CD1c-positive myeloid dendritic cell (primary cell): Measurements from ENCODE around the gene GGA1.

Source experiments
- DNase-seq: peaks from one replicate; pipeline ENCODE4 v3.0.0-alpha.2; 2016; ENCODE audit errors: extremely low spot score

Gene GGA1

DNA sequence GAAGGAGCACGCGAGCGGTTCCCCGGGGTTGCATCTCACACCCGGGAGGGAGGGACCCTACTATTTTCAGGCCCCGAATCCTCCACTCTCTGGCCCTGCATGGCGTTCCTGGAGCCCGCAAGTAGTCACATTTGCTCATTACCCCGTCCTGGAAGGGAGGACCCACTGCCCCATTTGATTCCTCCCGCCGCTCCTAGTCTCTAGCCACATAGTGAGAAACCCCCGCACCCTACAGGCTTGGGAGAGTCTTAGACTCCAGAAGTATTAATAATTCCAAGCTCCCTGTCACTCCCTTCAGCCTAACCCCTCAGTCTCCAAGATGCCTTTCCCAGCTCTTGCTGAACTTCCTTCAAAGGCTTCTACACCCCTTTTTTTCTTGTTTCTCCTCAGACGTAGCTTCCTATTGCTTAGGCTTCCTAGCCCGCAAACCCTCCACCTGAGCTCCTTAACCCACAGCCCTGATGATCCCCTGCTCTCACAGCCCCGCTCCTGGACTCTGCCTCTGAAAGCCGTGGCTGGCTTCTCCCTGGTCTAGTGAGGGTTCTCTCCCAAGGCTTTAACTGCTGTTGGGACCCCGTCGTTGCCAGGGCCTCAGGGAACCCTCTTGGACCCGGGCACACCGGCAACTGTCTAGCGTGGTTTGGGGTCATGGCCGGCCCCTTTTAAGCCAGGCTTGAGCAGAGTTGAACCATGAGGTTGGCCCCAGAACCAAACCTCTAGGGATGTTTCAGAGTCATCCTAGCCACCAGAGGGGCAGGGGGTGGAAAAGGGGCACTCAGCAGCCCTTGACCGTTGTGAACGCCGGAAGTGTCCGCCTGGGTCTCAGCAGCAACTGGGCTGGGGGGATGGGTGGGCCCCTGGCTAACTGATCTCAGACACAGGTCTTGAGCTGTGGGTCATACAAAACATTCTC lies 862 bp downstream of the GGA1 start:
- DNase-seq, result no peak

DNA sequence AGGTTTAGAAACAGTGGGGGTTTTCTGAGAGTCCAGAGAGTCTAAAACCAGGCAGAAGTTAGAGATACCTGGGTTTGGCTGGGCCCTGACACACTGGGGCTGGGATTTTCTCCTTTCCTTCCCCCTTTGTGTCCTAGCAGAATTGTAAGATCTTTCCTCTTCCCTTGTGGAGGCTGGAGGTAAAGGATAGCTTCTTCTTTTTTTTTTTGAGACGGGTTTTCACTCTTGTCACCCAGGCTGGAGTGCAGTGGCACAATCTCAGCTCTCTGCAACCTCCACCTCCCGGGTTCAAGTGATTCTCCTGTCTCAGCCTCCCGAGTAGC lies 1.5 kb downstream of the GGA1 start:
- DNase-seq, result peak; percentile 58

GRCh38 chr22:37610480-37611129 lies 2.0 kb downstream of the GGA1 start:
- DNase-seq, result peak; percentile 94

DNA sequence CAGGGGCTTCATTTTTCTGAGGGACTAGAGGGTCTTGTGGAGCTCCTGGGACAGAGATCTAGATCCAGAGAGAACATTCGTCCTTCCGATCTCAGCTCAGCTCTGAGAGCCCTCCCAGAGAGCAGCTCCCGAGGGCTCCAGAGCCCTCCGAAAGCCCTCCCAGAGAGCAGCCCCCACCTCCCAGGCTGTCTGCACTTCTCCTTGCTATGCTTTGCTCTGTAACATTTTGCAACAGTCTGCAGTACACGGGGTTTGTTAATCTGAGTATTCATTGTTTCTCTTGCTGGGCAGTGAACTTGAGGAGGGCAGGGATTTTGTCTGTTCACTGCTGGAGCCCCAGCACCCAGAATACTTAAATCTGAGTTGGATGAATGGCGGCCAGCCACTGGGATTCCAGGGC lies 2.6 kb downstream of the GGA1 start:
- peak; percentile 35 for DNase-seq

- DNase-seq, result no peak
Observed at GRCh38 chr22:37616201-37617083, 7.8 kb downstream of the GGA1 start.

- no peak for DNase-seq
Observed at GRCh38 chr22:37617431-37617830, 8.8 kb downstream of the GGA1 start.

DNA sequence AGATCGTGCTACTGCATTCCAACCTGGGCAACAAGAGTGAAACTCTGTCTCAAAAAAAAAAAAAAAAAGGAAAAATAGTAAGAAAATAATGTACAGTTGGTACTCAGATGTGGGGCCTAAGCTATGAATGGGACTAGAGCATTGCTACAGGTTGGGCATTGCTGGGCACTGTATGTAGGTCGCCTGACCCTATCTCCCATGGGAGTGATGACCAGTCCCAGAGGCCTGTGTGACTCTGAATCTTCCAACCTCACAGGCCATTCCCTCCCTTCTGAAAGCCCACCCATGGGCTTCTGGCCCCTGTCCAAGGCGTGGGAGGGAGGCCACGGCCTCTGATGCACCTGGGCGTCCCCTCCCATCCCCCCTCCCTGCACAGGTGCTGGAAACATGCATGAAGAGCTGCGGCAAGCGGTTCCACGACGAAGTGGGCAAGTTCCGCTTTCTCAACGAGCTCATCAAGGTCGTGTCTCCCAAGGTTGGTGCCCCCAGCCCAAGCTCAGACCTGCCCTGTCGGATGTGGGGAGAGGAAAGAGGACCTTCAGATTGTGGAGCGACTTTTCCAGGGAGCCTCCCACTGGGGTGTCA lies 9.5 kb downstream of the GGA1 start:
- DNase-seq, result no peak

DNA sequence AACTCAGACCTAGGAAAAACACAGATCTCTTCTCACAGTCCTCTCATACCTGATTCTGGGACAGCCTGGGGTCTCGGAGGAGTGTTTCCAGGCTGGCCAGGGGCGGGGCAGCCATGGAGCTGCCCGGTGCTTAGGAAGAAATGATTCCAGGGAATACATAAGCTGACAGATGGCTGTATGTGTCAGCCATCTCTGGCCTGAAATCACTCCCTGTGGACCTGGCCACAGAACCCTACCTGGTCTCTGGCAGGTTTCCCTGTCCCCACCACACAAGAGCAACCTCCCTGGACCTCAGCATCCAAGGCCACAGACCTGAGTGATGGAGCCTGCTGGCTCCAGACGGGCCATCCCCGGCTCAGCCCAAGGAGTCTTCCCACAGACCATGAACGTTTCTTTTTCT lies 10.0 kb downstream of the GGA1 start:
- no peak for DNase-seq

- no peak for DNase-seq
Observed at GRCh38 chr22:37619991-37620390, 11.4 kb downstream of the GGA1 start.

GRCh38 chr22:37621352-37621860 lies 12.8 kb downstream of the GGA1 start:
- no peak for DNase-seq

GRCh38 chr22:37623075-37624016 lies 14.7 kb downstream of the GGA1 start:
- DNase-seq, result peak; percentile 78

DNA sequence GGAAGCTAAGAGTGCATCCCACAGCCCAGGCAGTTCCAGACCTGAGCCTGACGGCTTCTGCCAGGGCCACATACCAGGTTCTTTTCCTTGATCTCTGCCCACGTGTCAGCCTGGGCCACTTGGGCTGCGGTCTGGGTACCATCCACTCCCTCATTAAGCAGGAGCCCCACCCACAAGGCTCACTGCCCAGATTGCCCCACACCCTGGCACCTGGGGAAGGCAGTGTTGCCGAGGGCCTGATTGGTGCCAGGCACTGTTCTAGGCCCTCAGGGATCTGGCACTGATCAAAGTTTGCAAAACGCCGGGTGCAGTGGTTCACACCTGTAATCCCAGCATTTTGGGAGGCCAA lies 15.4 kb downstream of the GGA1 start:
- DNase-seq, result no peak

DNA sequence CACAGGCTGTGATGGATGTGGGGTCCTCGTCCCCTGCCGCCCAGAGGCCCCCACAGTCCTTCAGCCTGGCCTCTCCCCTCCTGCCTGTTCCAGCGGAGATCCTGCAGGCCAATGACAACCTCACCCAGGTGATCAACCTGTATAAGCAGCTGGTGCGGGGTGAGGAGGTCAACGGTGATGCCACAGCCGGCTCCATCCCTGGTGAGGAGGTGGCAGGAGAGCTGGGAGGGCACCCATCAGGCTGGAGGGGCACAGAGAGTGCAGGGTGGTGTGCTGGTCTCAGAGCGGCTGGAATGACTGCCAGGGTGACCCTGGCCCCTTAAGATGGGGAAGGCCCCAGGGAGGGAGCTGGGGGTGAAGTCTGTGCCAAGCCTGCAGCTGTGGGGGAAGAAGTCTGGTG lies 16.2 kb downstream of the GGA1 start:
- no peak for DNase-seq

GRCh38 chr22:37625737-37626136 lies 17.1 kb downstream of the GGA1 start:
- no peak for DNase-seq

GRCh38 chr22:37626144-37626543 lies 17.5 kb downstream of the GGA1 start:
- no peak for DNase-seq

- DNase-seq, result no peak
Observed at GRCh38 chr22:37626556-37627075, 18.0 kb downstream of the GGA1 start.

DNA sequence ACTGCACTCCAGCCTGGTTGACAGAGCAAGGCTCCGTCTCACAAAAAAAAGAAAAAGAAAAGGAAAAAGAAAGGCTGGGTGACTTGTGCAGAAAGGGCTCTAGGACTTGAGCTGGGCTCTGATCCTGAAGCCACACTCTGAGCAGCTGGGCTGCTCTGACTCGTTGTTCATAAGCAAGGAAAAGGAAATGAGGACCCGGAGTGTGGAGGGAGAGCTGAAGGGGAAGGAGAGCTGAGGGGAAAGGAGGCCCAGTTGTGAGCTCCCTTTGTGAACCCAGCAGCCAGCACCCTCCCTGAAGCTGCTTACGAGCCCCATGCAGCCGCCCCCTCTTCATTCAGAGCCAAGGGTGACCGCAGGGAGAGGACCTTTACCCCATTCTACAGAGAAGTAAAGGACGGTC lies 18.5 kb downstream of the GGA1 start:
- no peak for DNase-seq

- peak; percentile 53 for DNase-seq
Observed at GRCh38 chr22:37627545-37627944, 18.9 kb downstream of the GGA1 start.

GRCh38 chr22:37628830-37629229 lies 20.2 kb downstream of the GGA1 start:
- no peak for DNase-seq

DNA sequence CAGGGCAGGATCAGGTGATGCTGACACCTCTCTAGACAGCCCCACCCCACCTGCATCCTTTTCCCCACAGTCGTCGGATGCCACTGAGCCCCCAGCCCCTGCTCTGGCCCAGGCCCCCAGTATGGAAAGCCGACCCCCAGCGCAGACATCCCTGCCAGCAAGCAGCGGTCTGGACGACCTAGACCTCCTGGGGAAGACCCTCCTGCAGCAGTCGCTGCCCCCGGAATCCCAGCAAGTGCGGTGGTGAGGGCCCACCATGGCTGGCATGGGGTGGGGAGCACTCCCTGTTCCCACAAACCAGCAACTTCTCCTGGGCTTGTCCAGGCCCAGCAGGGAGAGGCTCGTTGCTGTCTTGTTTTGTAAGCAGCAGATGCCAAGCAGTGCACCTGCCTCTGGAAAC lies 21.3 kb downstream of the GGA1 start:
- DNase-seq, result no peak
